GM12878 (cell line): Measurements from ENCODE around the gene MAPK8IP1. TPM values are rescaled to one million over a fixed set of nuclear protein-coding genes. Genes with fewer than 3 reads are reported as not detected.
A peak's percentile ranks its signal among the peaks of the same experiment; 100 is the strongest.

Experiments
- ATAC-seq: fragments of 200-7000 bp; cut with Tn5 transposase; 3 replicates; pipeline ENCODE4 v1.9.1; 2020; ENCODE audit warnings: mild to moderate bottlenecking, moderate library complexity
- BruUV-seq: library from RNA; stranded (reverse); fragments of 400-500 nt; replicated peaks from 2 replicates; lab custom pipeline; 2021; lab: Mats Ljungman, UMichigan
- CTCF ChIA-PET: fragments of 300-600 bp; sonication (Branson Sonifier 250); formaldehyde crosslinking; extraction: SDS; loops from one replicate; lab custom pipeline; 2021; ENCODE audit warnings: inconsistent platforms; lab: Yijun Ruan, JAX
- POLR2A ChIA-PET: fragments of 350-600 bp; formaldehyde crosslinking; extraction: SDS; loops from one replicate; lab custom pipeline; 2021; ENCODE audit warnings: inconsistent platforms; lab: Charles Lee
- RAD21 ChIA-PET: fragments of 300-600 bp; sonication (Branson Sonifier 250); formaldehyde crosslinking; loops from one replicate; lab custom pipeline; 2023; ENCODE audit warnings: antibody characterized with exemption; ENCODE audit not compliant: unreplicated experiment; lab: Charles Lee
- SMC1A ChIA-PET: fragments of 300-600 bp; sonication (Branson Sonifier 250); formaldehyde crosslinking; loops from one replicate; lab custom pipeline; 2023; ENCODE audit not compliant: unreplicated experiment, uncharacterized antibody; lab: Charles Lee
- DNase-seq: peaks from one replicate; pipeline ENCODE4 v3.0.0-alpha.2; 2011; ENCODE audit warnings: low read depth, low spot score
- FAIRE-seq: peaks from 3 replicates; lab custom pipeline; 2011; peaks lifted over from hg19 to GRCh38; lab: Jason Lieb, UNC
- H2AFZ ChIP-seq: 2 replicates; pipeline ENCODE4 v1.6.0; 2011; ENCODE audit warnings: low read depth, low read length, control low read depth; ENCODE audit not compliant: control insufficient read depth
- H3K27ac ChIP-seq: 2 replicates; pipeline ENCODE4 v1.5.1; 2011; ENCODE audit warnings: control low read depth; ENCODE audit not compliant: control insufficient read depth, insufficient read depth
- H3K27me3 ChIP-seq, 2 experiments: replicated peaks in 1 of 2; 2 replicates each; pipeline versions ENCODE4 v1.6.0 to v1.6.1; 2011; ENCODE audit warnings: low read length in 1 of 2; ENCODE audit not compliant: control insufficient read depth in 2 of 2, insufficient read depth in 2 of 2
- H3K36me3 ChIP-seq, 2 experiments: 2 replicates each; pipeline ENCODE4 v1.5.1; 2011; ENCODE audit warnings: low read length in 1 of 2; ENCODE audit not compliant: control insufficient read depth in 2 of 2, insufficient read depth in 2 of 2
- H3K4me1 ChIP-seq: 2 replicates; pipeline ENCODE4 v1.6.1; 2011; ENCODE audit warnings: mild to moderate bottlenecking, low read length, moderate library complexity, mixed read lengths; ENCODE audit not compliant: control insufficient read depth, insufficient read depth
- H3K4me2 ChIP-seq: 2 replicates; pipeline ENCODE4 v1.6.0; 2011; ENCODE audit warnings: control low read depth; ENCODE audit not compliant: control insufficient read depth, insufficient read depth
- H3K4me3 ChIP-seq: fragments of 200-600 bp; sonication (generic); 2 replicates; pipeline ENCODE4 v1.5.1; 2016
- H3K79me2 ChIP-seq: 2 replicates; pipeline ENCODE4 v1.6.0; 2011; ENCODE audit warnings: low read length; ENCODE audit not compliant: control insufficient read depth, insufficient read depth
- H3K9ac ChIP-seq: 2 replicates; pipeline ENCODE4 v1.8.0; 2011; ENCODE audit warnings: low read length, control low read depth, mixed read lengths; ENCODE audit not compliant: control insufficient read depth, insufficient read depth
- H3K9me3 ChIP-seq: replicated peaks from 3 replicates; pipeline ENCODE4 v1.5.1; 2011; ENCODE audit warnings: mild to moderate bottlenecking, low read length; ENCODE audit not compliant: control insufficient read depth, insufficient read depth
- H4K20me1 ChIP-seq: 2 replicates; pipeline ENCODE4 v1.6.0; 2011; ENCODE audit not compliant: control insufficient read depth, insufficient read depth
- WGBS: methylation state at CpG from one replicate; pipeline ENCODE4 v1.1.6; 2016; ENCODE audit warnings: low lambda C conversion rate; ENCODE audit not compliant: insufficient replicate concordance, insufficient coverage; ENCODE audit errors: missing lambda C conversion rate; 5-methylcytosine and 5-hydroxymethylcytosine counted together
- in situ Hi-C: fragments of 300-500 bp; cut with MboI; formaldehyde crosslinking; loops from 9 replicates; pipeline ENCODE4 v1.14.3; 2018; ENCODE audit warnings: mixed read lengths
- intact Hi-C: fragments of 100-400 bp; cut with micrococcal nuclease; formaldehyde crosslinking; loops from one replicate; pipeline ENCODE4 v1.14.2; 2022; ENCODE audit not compliant: unreplicated experiment
- polyA plus RNA-seq, 11 experiments: library from polyadenylated mRNA; depleted of rRNA in 4 of 11; unstranded in 6 of 11; stranded (reverse) in 5 of 11; fragments of >200 nt; fragmentation: Nextera tagmentation in 4 of 11; fragmentation: Illumina TruSeq in 1 of 11; extraction: Ambion mirVana in 4 of 11; extraction: Trizol in 1 of 11; gene quantifications; 1 replicate in 1 of 11; 2 replicates in 10 of 11; pipeline versions ENCODE4 v1.2.1 to v1.2.3, GENCODE V29; 2011 to 2016; ENCODE audit warnings: inconsistent platforms in 2 of 11, missing spikeins in 2 of 11, low read depth in 1 of 11
- total RNA-seq, 4 experiments: library from RNA; depleted of rRNA in 3 of 4; stranded (reverse); fragments of >200 nt in 3 of 4; fragmentation: Illumina TruSeq in 1 of 4; extraction: Trizol in 1 of 4; gene quantifications; 2 replicates each; pipeline versions ENCODE4 v1.2.1 to v1.2.3, GENCODE V29; 2013 to 2021
- TF ChIP-seq, protein P1 (sequence below): fragments of 450-650 bp; conservative IDR thresholded peaks from 2 replicates; pipeline ENCODE4 v1.6.1; 2017; ENCODE audit warnings: mild to moderate bottlenecking, moderate library complexity

The MAPK8IP1 gene
- total and polyA plus RNA-seq, 10 of the 15 experiments (the other 5 are each of a cell fraction or from before 2014, with no cell fraction given), result 0.04 to 0.44 (median 0.11) TPM; not detected in 2

- POLR2A ChIA-PET, result no interaction called here
Measured at GRCh38 chr11:45884596-45885185, 760 bp upstream of the MAPK8IP1 start.

More at GRCh38 chr11:45884596-45885185, 760 bp upstream of the MAPK8IP1 start:
- SMC1A ChIA-PET, result no interaction called here
- BruUV-seq, result no TSS peak
- RAD21 ChIA-PET, result no interaction called here
- Histone ChIP-seq H3K9me3 (no peaks in the 10 kb centered on the region), H3K4me3 (no peak overlapping the region), H2AFZ (no peak overlapping the region), H3K36me3 (no peaks in the 10 kb centered on the region), H3K9ac (no peak overlapping the region), H4K20me1 (peaks cover 3% of the 10 kb centered on the region; the same call in 1 of the 2 replicates), H3K4me2 (peak overlapping the region; percentile 89), H3K4me1 (no peaks in the 10 kb centered on the region), H3K27me3 (no peaks in the 10 kb centered on the region), H3K79me2 (no peaks in the 10 kb centered on the region), H3K27ac (no peak overlapping the region)
- CTCF ChIA-PET, result interaction anchor here (1.2 to 1.5 kb wide), 2 partner anchors 11 to 113 kb away, joined by 3 to 4 read pairs; no protein-coding TSS in a partner anchor
- ATAC-seq (no peak), DNase-seq (no peak), FAIRE-seq (no peak)
- TF ChIP-seq, protein P1, sequence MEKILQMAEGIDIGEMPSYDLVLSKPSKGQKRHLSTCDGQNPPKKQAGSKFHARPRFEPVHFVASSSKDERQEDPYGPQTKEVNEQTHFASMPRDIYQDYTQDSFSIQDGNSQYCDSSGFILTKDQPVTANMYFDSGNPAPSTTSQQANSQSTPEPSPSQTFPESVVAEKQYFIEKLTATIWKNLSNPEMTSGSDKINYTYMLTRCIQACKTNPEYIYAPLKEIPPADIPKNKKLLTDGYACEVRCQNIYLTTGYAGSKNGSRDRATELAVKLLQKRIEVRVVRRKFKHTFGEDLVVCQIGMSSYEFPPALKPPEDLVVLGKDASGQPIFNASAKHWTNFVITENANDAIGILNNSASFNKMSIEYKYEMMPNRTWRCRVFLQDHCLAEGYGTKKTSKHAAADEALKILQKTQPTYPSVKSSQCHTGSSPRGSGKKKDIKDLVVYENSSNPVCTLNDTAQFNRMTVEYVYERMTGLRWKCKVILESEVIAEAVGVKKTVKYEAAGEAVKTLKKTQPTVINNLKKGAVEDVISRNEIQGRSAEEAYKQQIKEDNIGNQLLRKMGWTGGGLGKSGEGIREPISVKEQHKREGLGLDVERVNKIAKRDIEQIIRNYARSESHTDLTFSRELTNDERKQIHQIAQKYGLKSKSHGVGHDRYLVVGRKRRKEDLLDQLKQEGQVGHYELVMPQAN, result no peak
- intact Hi-C loops (no loop called here), in situ Hi-C loops (no loop called here)
- WGBS, result 75% methylated on average over 10 of the region's 10 CpGs
